ENCODE measurements around the gene IGSF21. TPM values are rescaled to one million over a fixed set of nuclear protein-coding genes. Genes with fewer than 3 reads are reported as not detected.

IGSF21 gene
- total RNA-seq, 1 experiment from 2014 or later, result 30.5 TPM

GRCh38 chr1:18284805-18285537, 177.4 kb downstream of the IGSF21 start:
- ATAC-seq (no peak), DNase-seq (ENCODE audit: low spot score) (no peak)
- ChIA-PET POLR2A (interaction anchor here (1.1 kb wide), 1 partner anchor 9 kb away, joined by 4 read pairs; no protein-coding TSS in a partner anchor), CTCF (interaction anchor here (2.1 to 3.8 kb wide), 2 partner anchors 14 to 50 kb away, joined by 11 to 17 read pairs; no protein-coding TSS in a partner anchor)
- Mint-ChIP-seq H3K4me3 (no peak overlapping the region), H3K4me1 (peaks cover 85% of the 10 kb centered on the region), H3K27ac (peak overlapping the region; percentile 84), H3K27me3 (ENCODE audit: low read depth) (no peaks in the 10 kb centered on the region), H3K36me3 (no peaks in the 10 kb centered on the region), H3K9me3 (no peaks in the 10 kb centered on the region)
- TF ChIP-seq JAZF1 (CRISPR knock-in tag; IDR thresholded peaks at IDR 0.05) (no peak), NR2C2 (CRISPR knock-in tag; IDR thresholded peaks at IDR 0.05) (no peak), E2F1 (CRISPR knock-in tag; IDR thresholded peaks at IDR 0.05) (no peak), MXD4 (CRISPR knock-in tag; IDR thresholded peaks at IDR 0.05; ENCODE audit: borderline replicate concordance) (no peak), PRDM15 (CRISPR knock-in tag; IDR thresholded peaks at IDR 0.05) (no peak), KAT7 (CRISPR knock-in tag; IDR thresholded peaks at IDR 0.05; ENCODE audit: borderline replicate concordance) (no peak), TCF7 (CRISPR knock-in tag; IDR thresholded peaks at IDR 0.05; ENCODE audit: low read depth) (no peak), ZNF396 (CRISPR knock-in tag; IDR thresholded peaks at IDR 0.05; ENCODE audit: borderline replicate concordance) (no peak), ERG (CRISPR knock-in tag; IDR thresholded peaks at IDR 0.05) (no peak), AFF4 (CRISPR knock-in tag; IDR thresholded peaks at IDR 0.05; ENCODE audit: borderline replicate concordance) (no peak), ZNF121 (CRISPR knock-in tag; IDR thresholded peaks at IDR 0.05) (no peak), FOXJ3 (CRISPR knock-in tag; IDR thresholded peaks at IDR 0.05; ENCODE audit: borderline replicate concordance) (no peak), ZNF317 (CRISPR knock-in tag; IDR thresholded peaks at IDR 0.05; ENCODE audit: borderline replicate concordance, low read depth) (no peak), NR1H2 (CRISPR knock-in tag; IDR thresholded peaks at IDR 0.05) (no peak), MAX (CRISPR knock-in tag; IDR thresholded peaks at IDR 0.05) (no peak), ZNF416 (CRISPR knock-in tag; IDR thresholded peaks at IDR 0.05) (no peak), ETV6 (CRISPR knock-in tag; IDR thresholded peaks at IDR 0.05) (no peak), ZNF281 (CRISPR knock-in tag; IDR thresholded peaks at IDR 0.05) (no peak), ARID4B (CRISPR knock-in tag; IDR thresholded peaks at IDR 0.05; ENCODE audit: borderline replicate concordance) (no peak)

Measured in WTC11 (cell line).